DMS153 treated with DMSO at 0.1 percent for 48 hours (cell line): Measurements from ENCODE around the gene TOMM40.
"Not testable (repeated sequence)": the region's sequence is repeated elsewhere in the genome, so short reads cannot be mapped to it uniquely, and the experiment has no call there.

Experiments used
- DNase-seq: peaks from one replicate; lab custom pipeline; 2025; ENCODE audit not compliant: unreplicated experiment; lab: John Stamatoyannopoulos, UW

The TOMM40 gene

DNA sequence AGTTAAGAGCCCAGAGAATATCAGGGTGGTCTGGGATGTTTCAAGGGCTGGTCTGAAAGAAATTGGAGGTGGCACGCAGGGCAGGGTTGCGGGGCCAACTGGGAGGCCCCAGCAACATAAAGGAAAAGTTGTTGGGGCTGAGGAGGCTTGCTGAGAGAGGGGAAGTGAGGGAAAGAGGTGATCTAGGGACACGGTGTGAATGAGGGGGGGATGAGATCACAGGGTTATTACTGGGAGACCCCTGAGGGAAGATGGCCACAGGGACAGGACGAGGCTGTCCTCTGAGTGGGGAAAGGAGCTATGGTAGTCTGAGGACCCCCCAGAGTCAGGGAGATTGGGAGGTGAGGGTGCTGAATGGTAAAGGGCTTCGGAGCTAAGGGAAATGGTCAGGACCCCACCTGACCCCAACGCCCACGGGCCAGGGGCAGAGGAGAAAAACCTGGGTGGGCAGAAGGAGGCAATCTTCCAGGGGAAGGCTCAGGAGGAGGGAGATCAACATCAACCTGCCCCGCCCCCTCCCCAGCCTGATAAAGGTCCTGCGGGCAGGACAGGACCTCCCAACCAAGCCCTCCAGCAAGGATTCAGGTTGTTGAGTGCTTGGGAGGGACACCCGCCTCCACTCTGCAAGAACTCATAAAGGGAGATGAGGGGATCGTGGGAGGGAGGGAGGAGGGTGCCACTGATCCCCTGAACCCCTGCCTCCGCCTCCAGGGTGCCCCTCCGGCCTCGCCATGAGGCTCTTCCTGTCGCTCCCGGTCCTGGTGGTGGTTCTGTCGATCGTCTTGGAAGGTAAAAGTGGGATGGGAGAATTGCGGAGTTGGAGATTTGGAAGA, 35.4 kb downstream of the TOMM40 start:
- not testable (repeated sequence) for DNase-seq

DNA sequence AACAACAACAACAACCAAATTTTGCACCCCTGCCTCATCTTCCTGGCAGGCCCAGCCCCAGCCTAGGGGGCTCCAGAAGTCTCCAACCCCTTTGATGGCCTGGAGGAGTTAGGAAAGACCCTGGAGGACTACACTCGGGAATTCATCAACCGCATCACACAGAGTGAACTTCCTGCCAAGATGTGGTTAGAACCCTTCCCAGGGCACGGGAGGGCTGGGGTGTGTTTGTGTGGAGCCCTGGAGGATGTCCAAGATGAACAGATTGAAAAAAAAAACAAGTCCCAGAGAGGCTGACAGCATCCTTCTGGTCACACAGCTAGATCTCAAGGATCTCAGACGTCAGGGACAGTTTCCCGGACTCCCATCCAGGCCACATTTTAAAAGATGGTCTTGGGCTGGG, 36.7 kb downstream of the TOMM40 start:
- no peak for DNase-seq

DNA sequence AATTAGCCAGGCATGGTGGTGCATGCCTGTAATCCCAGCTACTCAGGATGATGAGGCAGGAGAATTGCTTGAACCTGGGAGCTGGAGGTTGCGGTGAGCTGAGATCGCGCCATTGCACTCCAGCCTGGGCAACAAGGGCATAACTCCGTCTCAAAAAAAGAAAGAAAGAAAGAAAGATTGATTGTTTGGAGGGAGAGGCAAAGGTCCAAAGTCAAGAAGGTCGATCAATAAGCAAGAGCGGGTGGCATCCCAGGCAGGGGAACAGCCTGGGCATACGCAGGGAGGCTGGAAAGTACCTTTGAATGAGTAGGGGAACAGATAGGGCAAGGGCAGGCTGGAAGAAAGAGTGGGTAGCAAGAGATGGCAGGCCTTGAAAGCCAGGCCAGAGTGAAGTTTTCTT, 39.0 kb downstream of the TOMM40 start:
- no peak for DNase-seq

DNA sequence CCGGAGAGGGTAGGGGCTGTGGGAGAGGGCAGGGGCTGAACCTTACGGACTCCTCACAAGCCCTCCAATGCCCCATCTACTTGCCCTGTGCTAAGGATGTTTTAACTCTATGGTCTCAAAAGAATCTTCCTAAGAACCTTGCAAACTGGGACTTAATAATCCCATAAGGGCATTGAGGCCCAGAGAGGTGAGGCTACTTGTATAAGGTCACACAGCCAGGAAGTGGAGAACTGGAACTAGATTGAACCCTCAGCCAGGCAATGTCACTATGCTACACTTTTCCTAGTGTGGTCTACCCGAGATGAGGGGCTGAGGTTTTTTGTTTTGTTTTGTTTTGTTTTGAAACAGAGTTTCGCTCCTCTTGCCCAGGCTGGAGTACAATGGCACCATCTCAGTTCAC, 40.5 kb downstream of the TOMM40 start:
- no peak for DNase-seq

DNA sequence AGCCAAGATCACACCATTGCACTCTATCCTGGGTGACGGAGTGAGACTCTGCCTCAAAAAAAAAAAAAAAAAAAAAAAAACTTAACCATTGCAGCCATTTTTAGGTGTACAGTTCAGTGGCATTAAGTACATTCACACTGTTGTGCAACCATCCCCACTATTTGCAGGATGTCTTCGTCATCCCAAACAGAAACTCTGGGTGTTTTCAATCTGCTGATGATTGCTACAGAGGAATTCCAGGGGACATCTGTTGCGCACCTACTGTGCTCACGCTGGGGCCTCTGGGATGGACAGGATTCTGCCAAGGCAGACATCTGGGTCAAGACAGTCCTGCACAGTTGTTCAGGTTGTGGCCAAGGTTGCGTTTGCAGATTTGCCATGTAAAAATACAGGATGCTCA, 48.6 kb downstream of the TOMM40 start:
- no peak for DNase-seq

DNA sequence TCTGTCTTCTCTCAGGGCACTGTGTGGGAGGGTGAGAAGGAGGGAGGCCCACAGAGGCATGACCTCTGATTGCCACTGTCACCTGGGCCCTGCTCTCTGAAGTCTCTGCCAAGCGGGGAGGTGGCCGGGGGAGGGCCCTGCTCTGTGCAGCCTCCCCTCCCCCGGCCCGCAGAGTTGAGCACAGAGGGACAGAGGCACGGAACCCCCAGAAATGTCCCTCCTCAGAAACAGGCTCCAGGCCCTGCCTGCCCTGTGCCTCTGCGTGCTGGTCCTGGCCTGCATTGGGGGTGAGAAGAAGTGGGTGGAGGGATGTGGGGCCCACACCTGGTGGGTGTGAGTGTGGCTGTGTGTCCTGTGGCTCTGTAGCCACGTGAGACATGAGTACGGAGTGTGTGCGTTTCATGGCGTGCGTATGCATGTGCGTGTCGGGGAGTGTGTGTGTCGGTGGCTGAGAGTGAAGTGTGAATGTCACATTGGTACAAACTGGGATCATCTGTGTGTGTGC, 51.1 kb downstream of the TOMM40 start, which contains the start of gene APOC4:
TSS of gene APOC4 (plus strand) at position 171 of the 505 bp plus-strand sequence. CDS start at position 212, 41 bp downstream.
- no peak for DNase-seq

DNA sequence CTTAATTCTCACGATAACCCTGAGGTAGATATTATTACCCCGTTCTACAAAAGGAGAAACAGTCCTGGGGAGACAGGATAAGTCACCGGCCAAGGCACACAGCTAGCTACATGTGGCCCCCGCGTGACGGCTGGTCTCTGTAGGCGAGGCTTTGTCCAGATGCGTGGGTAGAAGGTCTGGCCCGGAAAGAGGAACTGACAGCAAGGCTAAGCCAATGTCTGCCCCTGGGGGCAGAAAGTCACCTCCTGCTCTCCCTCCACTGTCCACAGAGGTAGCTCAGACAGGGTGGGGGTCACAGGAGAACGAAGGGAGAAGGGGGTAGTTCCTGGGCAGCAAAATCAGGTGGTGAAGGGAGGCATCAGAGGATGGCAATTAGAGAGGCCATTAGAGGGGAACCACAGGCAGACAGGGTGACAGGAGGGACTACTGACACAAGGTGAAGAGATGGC, 52.8 kb downstream of the TOMM40 start:
- no peak for DNase-seq

DNA sequence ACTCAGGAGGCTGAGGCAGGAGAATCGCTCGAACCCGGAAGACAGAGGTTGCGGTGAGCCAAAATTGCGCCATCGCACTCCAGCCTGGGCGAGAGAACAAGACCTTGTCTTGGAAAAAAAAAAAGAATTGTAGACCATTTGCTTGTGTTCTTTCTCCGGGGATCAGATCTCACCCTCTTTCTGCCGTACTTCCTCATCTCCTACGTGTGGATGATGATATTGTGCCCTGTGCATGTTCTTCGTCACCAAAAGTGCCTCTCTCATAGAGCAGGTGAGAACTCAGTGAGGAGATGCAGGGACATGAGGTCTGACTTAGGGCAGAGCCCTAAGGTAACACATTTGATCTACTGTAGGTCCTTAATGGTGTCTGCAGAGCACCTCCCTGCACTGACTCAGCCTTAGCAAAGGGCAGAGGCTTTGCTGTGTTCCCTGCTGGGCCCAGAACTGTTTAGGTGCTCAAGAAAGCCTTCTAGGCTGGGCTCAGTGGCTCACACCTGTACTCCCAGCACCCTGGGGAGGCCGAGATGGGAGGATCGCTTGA, 56.1 kb downstream of the TOMM40 start:
- DNase-seq, result no peak

DNA sequence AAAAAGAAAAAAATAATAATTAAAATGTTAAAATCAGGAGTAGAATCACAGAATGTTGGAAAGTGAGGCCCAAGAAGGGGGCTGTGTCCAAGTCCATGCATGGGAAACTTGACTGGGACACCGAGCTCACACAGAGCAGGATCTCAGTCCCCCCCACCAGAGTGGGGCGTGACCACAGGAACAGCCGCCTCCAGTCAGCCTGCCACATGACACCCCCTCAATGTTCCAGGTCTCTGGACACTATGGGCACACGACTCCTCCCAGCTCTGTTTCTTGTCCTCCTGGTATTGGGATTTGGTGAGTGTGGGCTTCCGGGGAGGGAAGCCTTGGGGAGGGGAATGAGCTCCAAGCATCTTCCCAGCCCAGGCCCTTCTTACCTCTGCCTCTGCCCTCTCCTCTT, 57.2 kb downstream of the TOMM40 start:
- no peak for DNase-seq

DNA sequence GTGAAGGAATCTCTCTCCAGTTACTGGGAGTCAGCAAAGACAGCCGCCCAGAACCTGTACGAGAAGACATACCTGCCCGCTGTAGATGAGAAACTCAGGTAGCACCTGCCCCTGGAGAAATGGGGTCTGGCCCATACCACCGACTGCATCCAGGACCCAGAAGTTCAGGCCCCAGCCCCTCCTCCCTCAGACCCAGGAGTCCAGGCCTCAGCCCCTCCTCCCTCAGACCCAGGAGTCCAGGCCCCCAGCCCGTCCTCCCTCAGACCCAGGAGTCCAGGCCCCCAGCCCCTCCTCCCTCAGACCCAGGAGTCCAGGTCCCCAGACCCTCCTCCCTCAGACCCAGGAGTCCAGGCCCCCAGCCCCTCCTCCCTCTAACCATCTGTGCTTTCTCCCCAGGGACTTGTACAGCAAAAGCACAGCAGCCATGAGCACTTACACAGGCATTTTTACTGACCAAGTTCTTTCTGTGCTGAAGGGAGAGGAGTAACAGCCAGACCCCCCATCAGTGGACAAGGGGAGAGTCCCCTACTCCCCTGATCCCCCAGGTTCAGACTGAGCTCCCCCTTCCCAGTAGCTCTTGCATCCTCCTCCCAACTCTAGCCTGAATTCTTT, 57.8 kb downstream of the TOMM40 start:
- no peak for DNase-seq

DNA sequence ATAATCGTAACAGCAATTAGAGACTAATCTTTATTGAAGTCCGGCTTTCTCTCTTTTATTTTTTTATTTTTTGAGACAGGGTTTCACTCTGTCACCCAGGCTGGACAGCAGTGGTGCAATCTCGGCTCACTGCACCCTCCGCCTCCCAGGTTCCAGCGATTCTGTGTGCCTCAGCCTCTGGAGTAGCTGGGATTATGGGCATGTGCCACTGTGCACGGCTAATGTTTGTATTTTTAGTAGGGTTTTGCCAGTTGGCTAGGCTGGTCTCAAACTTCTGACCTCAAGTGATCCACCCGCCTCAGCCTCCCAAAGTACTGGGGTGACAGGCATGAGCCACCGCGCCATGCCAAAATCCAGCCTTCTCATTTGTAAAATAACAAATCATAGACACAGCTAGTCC, 58.5 kb downstream of the TOMM40 start:
- no peak for DNase-seq

DNA sequence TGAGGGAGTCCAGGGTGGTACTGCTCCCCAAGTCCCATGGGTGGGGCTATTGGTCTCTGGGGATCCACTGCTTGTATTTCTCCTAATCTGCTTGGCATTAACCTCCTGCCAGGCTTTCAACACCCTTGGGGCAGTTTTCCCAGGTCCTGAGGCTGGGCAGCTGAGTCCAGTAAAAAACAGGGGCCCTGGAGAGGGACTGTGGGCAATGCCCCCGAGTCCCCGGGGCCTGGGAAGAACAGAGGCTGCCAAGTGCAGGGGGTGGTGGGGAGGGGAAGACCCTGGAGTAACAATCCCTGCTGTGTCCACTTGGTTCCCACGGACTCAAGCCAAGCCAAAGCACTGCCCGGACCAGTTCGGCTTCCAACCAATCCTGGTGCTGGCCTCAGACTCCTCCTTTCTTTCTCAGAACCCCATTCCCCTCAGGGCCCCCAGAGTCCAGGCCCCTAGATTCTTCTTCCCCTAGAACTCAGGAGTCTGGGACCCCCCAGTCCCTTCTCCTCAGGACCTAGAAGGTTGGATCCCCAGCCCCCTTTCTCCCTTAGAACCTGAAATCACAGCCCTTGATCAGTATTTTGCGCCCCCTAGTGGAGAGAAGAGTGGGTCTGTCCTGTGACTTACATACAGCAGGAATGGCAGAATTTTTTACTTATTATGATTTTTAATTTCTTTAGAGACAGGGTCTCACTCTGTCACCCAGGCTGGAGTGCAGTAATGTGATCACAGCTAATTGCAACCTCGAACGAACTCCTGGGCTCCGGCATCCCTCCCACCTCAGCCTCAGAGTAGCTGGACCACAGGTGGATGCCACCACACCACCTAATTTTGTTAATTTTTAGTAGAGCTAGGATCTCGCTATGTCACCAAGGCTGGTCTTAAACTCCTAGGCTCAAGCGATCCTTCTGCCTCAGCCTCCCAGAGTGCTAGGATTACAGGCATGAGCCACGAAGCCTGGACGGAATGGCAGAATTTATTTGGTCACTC, 60.4 kb downstream of the TOMM40 start:
- peak; percentile 51 for DNase-seq
